HepG2 (cell line): ENCODE data around the gene DCDC2. TPM values are rescaled to one million over a fixed set of nuclear protein-coding genes. Genes with fewer than 3 reads are reported as not detected.

Experiments used
- BCLAF1 ChIP-seq: fragments of 450-650 bp; IDR thresholded peaks from 2 replicates; pipeline ENCODE4 v1.6.1; 2017; ENCODE audit warnings: mild to moderate bottlenecking
- CC2D1A ChIP-seq: sonication (generic); formaldehyde crosslinking; IDR thresholded peaks from 2 replicates; pipeline ENCODE4 v1.8.1; 2023; ENCODE audit warnings: mild to moderate bottlenecking, missing genetic modification reagents
- CSRNP1 ChIP-seq: sonication (generic); formaldehyde crosslinking; IDR thresholded peaks from 2 replicates; pipeline ENCODE4 v1.8.1; 2023; ENCODE audit warnings: mild to moderate bottlenecking, missing genetic modification reagents
- HMG20B ChIP-seq: conservative IDR thresholded peaks from 2 replicates; pipeline ENCODE4 v1.6.1; 2016; ENCODE audit warnings: missing genetic modification reagents, missing compliant biosample characterization
- KLF9 ChIP-seq: IDR thresholded peaks from 2 replicates; pipeline ENCODE4 v1.6.1; 2016; ENCODE audit warnings: low read depth
- REST ChIP-seq, 2 experiments: IDR thresholded peaks; 2 replicates each; pipeline ENCODE4 v1.6.1; 2011 to 2012; ENCODE audit warnings: low read length in 2 of 2, borderline replicate concordance in 1 of 2, low read depth in 1 of 2, mild to moderate bottlenecking in 1 of 2, moderate library complexity in 1 of 2
- ZEB1 ChIP-seq: IDR thresholded peaks from 2 replicates; pipeline ENCODE4 v1.6.1; 2012; ENCODE audit warnings: mild to moderate bottlenecking, low read depth, inconsistent platforms; ENCODE audit not compliant: insufficient replicate concordance
- ZFP36 ChIP-seq: fragments of 150-350 bp; IDR thresholded peaks from 2 replicates; pipeline ENCODE4 v1.6.1; 2018; ENCODE audit warnings: borderline replicate concordance, low read length, low read depth; ENCODE audit not compliant: partially characterized antibody
- ZNF12 ChIP-seq: sonication (generic); formaldehyde crosslinking; IDR thresholded peaks from 2 replicates; pipeline ENCODE4 v1.5.0; 2020; ENCODE audit warnings: missing genetic modification reagents
- ZNF224 ChIP-seq: sonication (generic); formaldehyde crosslinking; IDR thresholded peaks from 2 replicates; pipeline ENCODE4 v1.5.0; 2020; ENCODE audit warnings: mild to moderate bottlenecking, missing genetic modification reagents
- ZNF253 ChIP-seq: sonication (generic); formaldehyde crosslinking; IDR thresholded peaks from 2 replicates; pipeline ENCODE4 v1.8.0; 2022; ENCODE audit warnings: mild to moderate bottlenecking, missing genetic modification reagents, borderline replicate concordance
- ZNF317 ChIP-seq: sonication (generic); formaldehyde crosslinking; IDR thresholded peaks from 2 replicates; pipeline ENCODE4 v1.5.0; 2020; ENCODE audit warnings: mild to moderate bottlenecking, missing genetic modification reagents
- ZNF841 ChIP-seq: sonication (generic); formaldehyde crosslinking; IDR thresholded peaks from 2 replicates; pipeline ENCODE4 v1.8.1; 2023; ENCODE audit warnings: missing genetic modification reagents, borderline replicate concordance
- ZSCAN30 ChIP-seq: sonication (generic); formaldehyde crosslinking; IDR thresholded peaks from 2 replicates; pipeline ENCODE4 v1.5.0; 2020; ENCODE audit warnings: mild to moderate bottlenecking, missing genetic modification reagents
- polyA plus RNA-seq, 8 experiments: library from polyadenylated mRNA; depleted of rRNA in 3 of 8; stranded (reverse) in 7 of 8; unstranded in 1 of 8; fragments of >200 nt; fragmentation: Illumina TruSeq in 4 of 8; extraction: Trizol in 4 of 8; gene quantifications; 2 replicates each; pipeline versions ENCODE4 v1.2.1 to v1.2.3, GENCODE V29; 2011 to 2016; ENCODE audit warnings: low read depth in 4 of 8, missing spikeins in 1 of 8, mixed read lengths in 1 of 8; ENCODE audit not compliant: insufficient read depth in 1 of 8
- total RNA-seq, 5 experiments: library from RNA; depleted of rRNA; stranded (reverse); fragments of >200 nt; fragmentation: Illumina TruSeq; extraction: Trizol; gene quantifications; 2 replicates each; pipeline ENCODE4 v1.2.3, GENCODE V29; 2016; ENCODE audit warnings: low read depth in 1 of 5
- TF ChIP-seq, protein P1 (sequence below): sonication (generic); formaldehyde crosslinking; IDR thresholded peaks from 2 replicates; pipeline ENCODE4 v1.5.0; 2020; ENCODE audit warnings: mild to moderate bottlenecking, missing genetic modification reagents
- TF ChIP-seq, protein P2 (sequence below): IDR thresholded peaks from 2 replicates; pipeline ENCODE4 v1.6.1; 2016; ENCODE audit warnings: low read depth

DCDC2 gene
- total and polyA plus RNA-seq, 2 of the 13 experiments (the other 11 are each of a cell fraction or from before 2014, with no cell fraction given) = 9.0 to 36.2 TPM

- peak; percentile 51; the same call in 1 of the 2 replicates for TF ChIP-seq ZNF12 (CRISPR knock-in tag)
- no peak for TF ChIP-seq ZNF224 (CRISPR knock-in tag)
- TF ChIP-seq ZNF841 (CRISPR knock-in tag) = 0 out of 2 replicates have a peak, but pooled peaks have one; percentile 50
- peak; percentile 70 for TF ChIP-seq ZEB1
- TF ChIP-seq HMG20B (CRISPR knock-in tag) = peak; percentile 100
- TF ChIP-seq BCLAF1 = no peak
- TF ChIP-seq ZSCAN30 (CRISPR knock-in tag) = 0 out of 2 replicates have a peak, but pooled peaks have one; percentile 56
- peak; percentile 88; the same call in 1 of the 2 replicates for TF ChIP-seq CC2D1A (CRISPR knock-in tag)
- TF ChIP-seq, protein P1, sequence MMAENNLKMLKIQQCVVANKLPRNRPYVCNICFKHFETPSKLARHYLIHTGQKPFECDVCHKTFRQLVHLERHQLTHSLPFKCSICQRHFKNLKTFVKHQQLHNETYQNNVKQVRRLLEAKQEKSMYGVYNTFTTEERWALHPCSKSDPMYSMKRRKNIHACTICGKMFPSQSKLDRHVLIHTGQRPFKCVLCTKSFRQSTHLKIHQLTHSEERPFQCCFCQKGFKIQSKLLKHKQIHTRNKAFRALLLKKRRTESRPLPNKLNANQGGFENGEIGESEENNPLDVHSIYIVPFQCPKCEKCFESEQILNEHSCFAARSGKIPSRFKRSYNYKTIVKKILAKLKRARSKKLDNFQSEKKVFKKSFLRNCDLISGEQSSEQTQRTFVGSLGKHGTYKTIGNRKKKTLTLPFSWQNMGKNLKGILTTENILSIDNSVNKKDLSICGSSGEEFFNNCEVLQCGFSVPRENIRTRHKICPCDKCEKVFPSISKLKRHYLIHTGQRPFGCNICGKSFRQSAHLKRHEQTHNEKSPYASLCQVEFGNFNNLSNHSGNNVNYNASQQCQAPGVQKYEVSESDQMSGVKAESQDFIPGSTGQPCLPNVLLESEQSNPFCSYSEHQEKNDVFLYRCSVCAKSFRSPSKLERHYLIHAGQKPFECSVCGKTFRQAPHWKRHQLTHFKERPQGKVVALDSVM = peak; percentile 41; the same call in 1 of the 2 replicates
- peak in 1 of 2 experiments; percentile 80; a peak in 2 of 4 replicates for TF ChIP-seq REST (IDR thresholded peaks at IDR 0.05; ENCODE audit: borderline replicate concordance in 1 of 2, low read depth in 1 of 2, low read length in 2 of 2)
- no peak for TF ChIP-seq ZNF317 (CRISPR knock-in tag)
- TF ChIP-seq ZFP36 = no peak
- TF ChIP-seq ZNF253 = no peak
- TF ChIP-seq KLF9 (CRISPR knock-in tag) = peak; percentile 75; the same call in 1 of the 2 replicates
- TF ChIP-seq CSRNP1 (CRISPR knock-in tag) = 0 out of 2 replicates have a peak, but pooled peaks have one; percentile 25
- TF ChIP-seq, protein P2, sequence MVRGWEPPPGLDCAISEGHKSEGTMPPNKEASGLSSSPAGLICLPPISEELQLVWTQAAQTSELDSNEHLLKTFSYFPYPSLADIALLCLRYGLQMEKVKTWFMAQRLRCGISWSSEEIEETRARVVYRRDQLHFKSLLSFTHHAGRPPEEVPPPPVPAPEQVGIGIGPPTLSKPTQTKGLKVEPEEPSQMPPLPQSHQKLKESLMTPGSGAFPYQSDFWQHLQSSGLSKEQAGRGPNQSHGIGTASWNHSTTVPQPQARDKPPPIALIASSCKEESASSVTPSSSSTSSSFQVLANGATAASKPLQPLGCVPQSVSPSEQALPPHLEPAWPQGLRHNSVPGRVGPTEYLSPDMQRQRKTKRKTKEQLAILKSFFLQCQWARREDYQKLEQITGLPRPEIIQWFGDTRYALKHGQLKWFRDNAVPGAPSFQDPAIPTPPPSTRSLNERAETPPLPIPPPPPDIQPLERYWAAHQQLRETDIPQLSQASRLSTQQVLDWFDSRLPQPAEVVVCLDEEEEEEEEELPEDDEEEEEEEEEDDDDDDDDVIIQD (CRISPR knock-in tag) = peak; percentile 67
Measured at GRCh38 chr6:24330137-24330732, 27.6 kb downstream of the DCDC2 start (continued).
